OCI-LY7 (cell line): ENCODE data around the gene PLEKHG5.

Experiments
- EZH2phosphoT487 ChIP-seq: fragments of 200-600 bp; sonication (generic); IDR thresholded peaks from 2 replicates; pipeline ENCODE4 v1.6.1; 2018; ENCODE audit warnings: low read depth, borderline replicate concordance, mild to moderate bottlenecking, mixed run types, antibody characterized with exemption, low read length, moderate library complexity, mixed read lengths
- TF ChIP-seq, protein P1 (sequence below): fragments of 200-600 bp; sonication (generic); conservative IDR thresholded peaks from 2 replicates; pipeline ENCODE4 v1.5.1; 2014; ENCODE audit warnings: mild to moderate bottlenecking, antibody characterized with exemption, low read length, moderate library complexity, mixed read lengths

DNA sequence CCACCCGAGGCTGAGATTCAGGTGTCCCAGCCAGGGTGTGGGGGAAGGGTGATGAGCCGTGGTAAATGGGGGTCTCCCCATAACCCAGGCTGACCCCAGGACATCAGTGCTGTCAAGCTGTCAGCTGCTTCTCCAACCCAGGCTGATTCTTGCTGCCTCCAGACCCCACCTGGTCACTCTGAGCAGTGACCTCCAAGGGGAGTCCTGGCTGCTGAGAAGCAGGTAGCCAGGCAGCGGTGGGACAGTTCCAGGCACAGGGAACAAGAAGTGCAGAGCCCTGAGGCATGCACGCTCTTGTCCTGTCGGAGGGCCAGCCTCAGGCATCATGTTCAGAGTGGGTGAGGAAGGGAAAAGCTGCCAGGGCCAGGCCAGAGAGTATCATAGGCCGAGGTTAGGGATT, 65.8 kb downstream of the PLEKHG5 start:
- TF ChIP-seq, protein P1, sequence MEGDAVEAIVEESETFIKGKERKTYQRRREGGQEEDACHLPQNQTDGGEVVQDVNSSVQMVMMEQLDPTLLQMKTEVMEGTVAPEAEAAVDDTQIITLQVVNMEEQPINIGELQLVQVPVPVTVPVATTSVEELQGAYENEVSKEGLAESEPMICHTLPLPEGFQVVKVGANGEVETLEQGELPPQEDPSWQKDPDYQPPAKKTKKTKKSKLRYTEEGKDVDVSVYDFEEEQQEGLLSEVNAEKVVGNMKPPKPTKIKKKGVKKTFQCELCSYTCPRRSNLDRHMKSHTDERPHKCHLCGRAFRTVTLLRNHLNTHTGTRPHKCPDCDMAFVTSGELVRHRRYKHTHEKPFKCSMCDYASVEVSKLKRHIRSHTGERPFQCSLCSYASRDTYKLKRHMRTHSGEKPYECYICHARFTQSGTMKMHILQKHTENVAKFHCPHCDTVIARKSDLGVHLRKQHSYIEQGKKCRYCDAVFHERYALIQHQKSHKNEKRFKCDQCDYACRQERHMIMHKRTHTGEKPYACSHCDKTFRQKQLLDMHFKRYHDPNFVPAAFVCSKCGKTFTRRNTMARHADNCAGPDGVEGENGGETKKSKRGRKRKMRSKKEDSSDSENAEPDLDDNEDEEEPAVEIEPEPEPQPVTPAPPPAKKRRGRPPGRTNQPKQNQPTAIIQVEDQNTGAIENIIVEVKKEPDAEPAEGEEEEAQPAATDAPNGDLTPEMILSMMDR, result no peak
- no peak for TF ChIP-seq EZH2phosphoT487
